HG03025 (cell line): ENCODE measurements around the gene POLG.
"Not testable (repeated sequence)": the region's sequence is repeated elsewhere in the genome, so short reads cannot be mapped to it uniquely, and the experiment has no call there.

ENCODE experiments used
- ATAC-seq: cut with Tn5 transposase; IDR thresholded peaks from one replicate; pipeline ENCODE4 v1.9.1; 2021; ENCODE audit warnings: mild to moderate bottlenecking, moderate library complexity; ENCODE audit not compliant: unreplicated experiment, low FRiP score

Gene POLG

DNA sequence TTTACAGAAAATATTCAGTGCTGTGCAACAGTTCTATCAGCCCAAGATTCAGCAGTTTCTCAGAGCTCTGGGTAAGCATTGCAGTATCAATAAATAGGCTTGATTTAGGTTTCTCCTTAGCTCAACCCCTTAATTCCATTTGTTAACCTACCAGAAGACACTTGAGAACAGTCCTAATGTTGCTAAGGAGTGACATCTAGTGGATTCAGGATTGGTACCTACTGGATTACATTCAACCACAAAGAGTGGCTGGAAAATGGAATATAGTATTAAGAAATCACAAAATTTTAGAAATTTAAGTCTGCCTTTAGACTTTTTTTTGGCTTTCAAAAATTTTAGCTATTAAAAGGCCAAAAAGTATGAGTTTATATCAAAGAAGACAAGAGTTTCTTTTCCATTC, 34.7 kb downstream of the POLG start:
- ATAC-seq, result no peak

GRCh38 chr15:89293012-89293411, 41.6 kb downstream of the POLG start:
- no peak for ATAC-seq

- ATAC-seq, result no peak
Observed at GRCh38 chr15:89291934-89292438, 42.6 kb downstream of the POLG start.

DNA sequence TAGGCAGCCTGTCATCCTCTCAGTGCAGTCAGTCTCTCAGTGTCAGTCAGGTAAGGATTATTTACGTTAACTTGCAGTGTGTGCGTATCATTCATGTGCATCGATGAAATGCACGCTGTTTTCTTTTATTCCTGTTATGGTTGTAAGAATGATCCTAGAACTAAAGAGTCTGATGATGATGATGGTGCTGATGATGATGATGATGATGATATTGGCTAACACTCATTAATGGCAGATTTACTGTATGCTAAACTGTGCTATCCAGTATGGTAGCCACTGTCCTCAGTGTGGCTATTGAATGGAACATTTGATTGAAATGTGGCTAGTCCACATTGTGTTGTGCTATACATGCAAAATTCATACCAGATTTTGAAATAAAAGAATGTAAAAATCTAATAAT, 51.4 kb downstream of the POLG start:
- no peak for ATAC-seq

DNA sequence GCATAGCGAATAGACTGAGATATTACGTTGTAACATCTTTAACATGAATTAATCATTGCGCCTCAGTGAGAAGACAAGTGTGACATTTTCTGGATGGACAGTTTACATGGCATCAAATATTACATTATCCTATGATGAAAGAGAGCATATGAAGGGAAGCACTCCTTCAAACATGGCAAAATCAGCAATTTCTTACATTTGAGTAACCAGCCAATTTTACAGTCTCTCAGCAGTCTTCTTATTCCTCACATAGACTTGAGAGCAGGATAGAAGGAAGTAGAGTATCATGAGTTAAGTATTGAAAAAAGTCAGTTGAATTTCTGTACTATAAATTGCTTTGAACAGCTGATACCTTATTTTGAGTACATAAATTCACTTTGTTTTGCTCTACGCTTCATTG, 52.0 kb downstream of the POLG start:
- no peak for ATAC-seq

DNA sequence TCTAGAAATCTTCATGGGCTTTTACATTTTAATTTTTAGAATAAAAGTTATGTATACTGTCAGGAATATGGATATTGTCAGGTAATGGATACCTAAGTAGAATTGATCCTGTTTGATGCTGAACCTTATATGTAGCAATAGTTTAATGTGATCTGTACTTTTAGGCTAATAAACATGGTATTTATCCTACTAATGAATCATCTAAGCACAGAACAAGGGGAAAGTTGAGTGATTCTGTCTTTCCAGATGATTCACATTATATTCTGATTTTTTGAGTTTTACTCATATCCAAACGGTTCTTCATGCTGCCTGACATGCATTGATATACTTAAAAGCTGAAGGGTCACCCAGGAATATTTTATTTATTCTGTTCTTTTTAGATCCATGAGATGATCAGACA, 56.3 kb downstream of the POLG start:
- ATAC-seq, result no peak

DNA sequence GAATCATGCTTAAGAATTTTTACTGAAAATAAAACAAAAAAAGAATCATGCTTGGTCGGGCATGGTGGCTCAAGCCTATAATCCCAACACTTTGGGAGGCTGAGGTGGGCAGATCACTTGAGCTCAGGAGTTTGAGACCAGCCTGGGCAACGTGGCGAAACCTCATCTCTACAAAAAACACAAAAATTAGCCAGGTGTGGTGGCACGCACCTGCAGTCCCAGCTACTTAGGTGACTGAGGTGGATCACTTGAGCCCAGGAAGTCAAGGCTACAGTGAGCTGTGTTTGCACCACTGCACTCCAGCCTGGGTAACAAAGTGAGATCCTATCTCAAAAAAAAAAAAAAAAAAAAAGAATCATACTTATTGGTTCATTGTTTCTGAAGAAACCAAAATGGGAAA, 57.3 kb downstream of the POLG start:
- ATAC-seq, result not testable (repeated sequence)
